Prostate gland (tissue), 2 donors: Measurements from ENCODE around the gene SPRYD7.

Experiments
- CTCF ChIP-seq, 4 experiments: fragments of 200-600 bp in 2 of 4; fragments of 450-650 bp in 2 of 4; sonication (generic) in 2 of 4; IDR thresholded peaks; 1 replicate in 3 of 4; 2 replicates in 1 of 4; pipeline ENCODE4 v1.5.1; 2016 to 2019; ENCODE audit warnings: antibody characterized with exemption in 4 of 4, mild to moderate bottlenecking in 2 of 4, moderate library complexity in 2 of 4
- POLR2A ChIP-seq: fragments of 450-650 bp; IDR thresholded peaks from one replicate; pipeline ENCODE4 v1.6.1; 2016; ENCODE audit warnings: antibody characterized with exemption, mild to moderate bottlenecking
- POLR2AphosphoS5 ChIP-seq: sonication (generic); formaldehyde crosslinking; IDR thresholded peaks from one replicate; pipeline ENCODE4 v1.6.1; 2017; ENCODE audit warnings: antibody characterized with exemption

DNA sequence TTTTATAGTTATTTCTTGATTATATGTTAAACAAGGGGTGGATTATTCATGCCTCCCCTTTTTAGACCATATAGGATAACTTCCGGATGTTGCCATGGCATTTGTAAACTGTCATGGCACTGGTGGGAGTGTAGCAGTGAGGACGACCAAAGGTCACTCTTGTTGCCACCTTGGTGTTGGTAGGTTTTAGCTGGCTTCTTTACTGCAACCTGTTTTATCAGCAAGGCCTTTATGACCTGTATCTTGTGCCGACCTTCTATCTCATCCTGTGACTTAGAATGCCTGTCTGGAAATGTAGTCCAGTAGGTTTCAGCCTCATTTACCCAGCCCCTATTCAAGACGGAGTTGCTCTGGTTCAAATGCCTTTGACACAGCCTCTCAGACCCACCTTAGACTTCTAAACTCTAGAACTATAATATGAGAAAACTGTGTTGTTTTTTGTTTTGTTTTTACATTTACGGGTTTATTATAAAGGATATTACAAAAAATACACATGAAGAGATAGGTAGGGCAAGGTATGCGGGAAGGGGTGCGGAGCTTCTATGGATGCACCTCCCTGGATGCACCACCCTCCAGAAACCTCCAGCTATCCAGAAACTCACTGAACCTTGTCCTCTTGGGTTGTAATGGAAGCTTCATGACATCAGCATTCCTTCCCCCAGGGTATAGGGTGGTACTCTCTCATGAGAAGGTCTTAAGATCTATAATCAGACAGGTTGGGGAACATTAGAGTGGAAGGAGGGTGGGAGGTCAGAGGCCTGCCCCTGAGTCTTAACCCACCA, 15.8 kb upstream of the SPRYD7 start:
- no peak for TF ChIP-seq CTCF (IDR thresholded peaks at IDR 0.05)
- no peak for TF ChIP-seq POLR2A
- TF ChIP-seq POLR2AphosphoS5: no peak
